GM21786 (cell line): ENCODE results near the gene TMEM51.

Experiments used
- ATAC-seq: cut with Tn5 transposase; IDR thresholded peaks from one replicate; pipeline ENCODE4 v1.9.1; 2021; ENCODE audit not compliant: unreplicated experiment

TMEM51 gene

GRCh38 chr1:15153184-15153841, at the start of gene TMEM51:
TMEM51 (plus strand) TSS chr1:15153747; CDS start chr1:15215088, 61,341 bp downstream.
- no peak for ATAC-seq

DNA sequence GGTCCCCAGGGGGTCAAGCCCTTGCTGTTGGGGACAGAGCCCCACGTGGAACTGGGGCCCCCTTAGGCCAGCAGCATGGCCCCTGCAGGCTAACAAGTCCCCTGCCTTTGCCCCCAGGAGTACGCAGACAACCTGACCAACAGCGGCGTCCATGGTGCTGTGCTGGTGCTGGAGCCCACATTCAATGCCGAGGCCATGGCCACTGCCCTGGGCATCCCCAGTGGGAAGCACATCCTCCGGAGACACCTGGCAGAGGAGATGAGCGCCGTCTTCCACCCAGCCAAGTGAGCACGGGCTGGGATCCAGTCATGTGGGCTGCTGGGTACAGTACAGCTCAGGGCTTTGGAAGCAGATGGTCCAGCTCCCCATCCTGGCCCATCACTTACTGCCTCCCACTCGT, 49.6 kb upstream of the TMEM51 start:
- no peak for ATAC-seq

- ATAC-seq = no peak
Measured at GRCh38 chr1:15104768-15105167, 48.8 kb upstream of the TMEM51 start.

- ATAC-seq = no peak
Measured at GRCh38 chr1:15106608-15107007, 46.9 kb upstream of the TMEM51 start.

GRCh38 chr1:15107058-15107687, 46.4 kb upstream of the TMEM51 start:
- ATAC-seq = no peak

- ATAC-seq = no peak
Measured at GRCh38 chr1:15107911-15108310, 45.6 kb upstream of the TMEM51 start.

DNA sequence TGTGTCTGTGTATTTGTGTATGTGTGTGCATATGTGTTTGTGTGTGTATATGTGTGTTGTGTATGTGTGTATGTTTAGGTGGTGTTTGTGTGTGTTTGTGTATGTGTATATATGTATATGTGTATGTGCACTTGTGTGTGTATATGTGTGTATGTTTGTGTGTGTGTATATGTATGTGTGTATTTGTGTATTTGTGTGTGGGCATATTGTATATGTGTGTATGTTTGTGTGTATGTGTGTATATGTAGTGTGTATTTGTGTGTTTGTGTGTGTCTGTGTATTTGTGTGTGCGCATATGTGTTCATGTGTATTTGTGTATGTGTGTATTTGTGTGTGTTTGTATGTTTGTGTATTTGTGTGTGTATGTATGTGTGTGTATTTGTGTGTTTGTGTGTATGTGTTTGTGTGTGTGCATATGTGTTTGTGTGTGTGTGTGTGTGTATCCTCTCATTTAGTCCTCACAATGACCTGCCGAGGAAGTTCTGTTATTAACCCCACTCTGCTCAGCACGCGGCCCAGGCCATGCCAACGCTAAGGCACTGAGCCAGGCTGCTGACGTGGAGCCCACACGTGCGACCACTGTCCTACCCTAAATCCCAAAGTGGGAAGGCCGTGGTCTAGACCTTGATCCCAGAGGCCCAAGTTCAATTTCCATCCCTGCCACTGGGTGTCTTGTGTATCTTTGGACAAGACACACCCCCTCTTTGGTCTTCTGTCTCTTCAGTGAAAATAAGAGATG, 43.2 kb upstream of the TMEM51 start:
- no peak for ATAC-seq

DNA sequence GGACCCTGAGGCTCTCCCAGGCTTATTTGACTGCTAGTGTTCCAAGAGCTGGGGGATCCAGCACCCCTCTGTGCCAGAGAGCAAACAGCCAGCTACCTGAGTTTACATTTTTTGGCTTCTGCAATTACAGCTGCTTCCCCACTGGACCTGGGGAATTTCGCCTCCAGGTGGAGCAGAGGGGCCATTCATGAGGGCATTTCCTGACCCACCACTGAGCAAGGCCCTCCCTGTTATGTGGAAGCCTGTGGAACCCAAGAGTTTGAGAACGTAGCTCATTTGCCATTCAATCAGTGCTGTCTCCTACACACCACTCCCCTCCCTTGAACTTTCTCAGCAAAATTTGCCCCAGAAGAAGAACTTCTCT, 42.7 kb upstream of the TMEM51 start:
- ATAC-seq = no peak

DNA sequence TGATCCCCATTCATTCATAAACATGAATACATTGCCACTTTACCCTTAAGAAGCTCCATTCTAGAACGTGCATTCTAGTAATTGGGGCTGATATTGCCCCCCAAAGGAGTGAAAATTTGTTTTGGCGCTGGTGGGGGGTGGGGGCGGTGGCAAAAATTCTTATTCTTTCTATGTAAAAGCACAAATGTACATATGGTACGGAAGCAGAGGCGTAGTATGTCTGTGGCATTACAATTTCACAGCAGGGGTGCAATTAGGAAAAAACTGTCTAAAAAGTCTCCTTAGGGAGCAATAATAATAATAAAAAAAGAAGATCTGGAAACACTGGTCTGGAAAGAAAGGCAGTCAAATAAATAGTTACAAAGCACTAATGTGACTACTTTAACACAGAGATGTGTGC, 40.4 kb upstream of the TMEM51 start:
- no peak for ATAC-seq

DNA sequence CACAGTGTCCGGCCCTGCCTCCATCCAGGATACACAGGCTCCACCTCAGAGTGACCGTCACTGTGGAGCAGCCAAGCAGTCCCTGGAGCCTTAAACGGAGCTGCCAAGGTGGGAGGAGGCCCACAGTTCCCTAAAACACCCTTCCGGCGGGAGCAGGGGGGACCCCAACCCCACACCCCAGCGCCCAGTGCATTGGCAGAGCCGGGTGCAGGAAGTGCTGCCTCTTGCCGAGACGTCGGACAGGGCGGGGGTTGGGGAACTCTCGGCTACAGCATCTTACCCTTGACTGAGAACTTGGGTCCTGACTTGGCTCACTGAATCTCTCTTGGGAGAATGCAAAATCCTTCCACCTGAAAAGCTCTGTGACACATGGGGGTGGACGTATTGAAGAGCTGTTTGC, 38.7 kb upstream of the TMEM51 start:
- ATAC-seq = no peak

GRCh38 chr1:15115542-15116330, 37.8 kb upstream of the TMEM51 start:
- ATAC-seq = no peak

- ATAC-seq = no peak
Measured at GRCh38 chr1:15116966-15117365, 36.6 kb upstream of the TMEM51 start.

DNA sequence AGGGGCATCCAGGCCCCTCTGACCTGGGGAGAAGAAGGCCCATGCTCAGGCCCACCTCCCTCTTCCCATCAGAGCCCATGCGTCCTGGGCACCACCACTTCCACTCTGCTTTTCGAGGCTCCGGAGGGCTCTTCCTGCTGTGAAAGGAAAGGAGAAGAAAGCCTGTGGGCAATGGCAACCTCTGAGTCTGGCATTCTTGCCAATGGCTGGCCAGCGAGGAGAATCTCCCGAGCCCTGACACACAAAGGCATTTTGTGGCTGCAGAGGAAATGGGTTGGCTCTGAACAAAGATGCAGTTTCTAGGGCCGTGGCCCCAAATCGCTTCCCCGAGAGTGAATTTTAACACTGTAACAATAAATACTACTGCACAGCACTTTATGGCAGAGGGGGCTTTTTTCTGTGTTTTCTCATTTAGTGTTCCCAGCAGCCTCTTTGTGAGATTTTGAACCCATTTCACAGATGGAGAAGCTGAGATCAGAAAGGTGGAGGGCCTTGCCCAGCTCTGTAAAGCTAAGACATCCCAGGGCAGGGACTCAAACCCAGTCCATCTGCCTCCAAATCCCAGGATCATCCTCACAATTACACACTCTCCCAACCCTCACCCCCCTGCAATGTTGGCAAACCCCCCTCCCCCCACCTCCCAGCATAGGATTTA, 35.7 kb upstream of the TMEM51 start:
- no peak for ATAC-seq

GRCh38 chr1:15118579-15118978, 35.0 kb upstream of the TMEM51 start:
- no peak for ATAC-seq

DNA sequence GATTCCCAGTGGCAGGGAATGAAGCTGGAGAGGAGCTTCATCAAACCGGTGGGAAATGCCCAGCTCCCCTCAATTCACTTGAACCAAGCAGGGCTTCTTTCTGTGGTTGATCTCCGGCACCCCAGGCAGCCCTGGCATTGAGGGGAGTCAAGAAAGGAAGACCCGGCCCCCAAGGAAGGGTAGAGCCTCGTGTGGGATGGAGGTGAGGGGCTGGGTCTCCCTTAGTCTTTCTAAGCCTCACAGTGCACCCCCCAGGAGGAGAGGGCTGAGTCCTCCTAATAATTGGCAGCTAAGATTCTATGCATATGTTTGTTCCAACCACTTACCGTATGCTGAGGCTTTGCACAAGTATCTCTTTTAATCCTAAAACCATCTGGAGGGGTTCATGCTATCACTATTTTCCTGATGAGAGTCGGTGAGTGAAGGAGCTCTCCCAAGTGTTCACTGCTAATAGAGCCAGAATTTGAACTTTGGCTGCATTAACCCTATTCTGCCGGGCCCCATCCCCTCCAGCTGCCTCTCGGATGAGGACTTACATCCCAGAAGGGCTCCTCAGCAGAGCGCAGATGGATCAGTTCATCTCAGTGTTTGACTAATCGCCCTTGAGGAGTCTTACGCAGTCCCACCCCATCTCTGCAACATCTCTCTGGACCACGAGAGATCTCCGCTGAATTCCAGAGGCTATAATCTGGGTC, 33.1 kb upstream of the TMEM51 start:
- no peak for ATAC-seq

DNA sequence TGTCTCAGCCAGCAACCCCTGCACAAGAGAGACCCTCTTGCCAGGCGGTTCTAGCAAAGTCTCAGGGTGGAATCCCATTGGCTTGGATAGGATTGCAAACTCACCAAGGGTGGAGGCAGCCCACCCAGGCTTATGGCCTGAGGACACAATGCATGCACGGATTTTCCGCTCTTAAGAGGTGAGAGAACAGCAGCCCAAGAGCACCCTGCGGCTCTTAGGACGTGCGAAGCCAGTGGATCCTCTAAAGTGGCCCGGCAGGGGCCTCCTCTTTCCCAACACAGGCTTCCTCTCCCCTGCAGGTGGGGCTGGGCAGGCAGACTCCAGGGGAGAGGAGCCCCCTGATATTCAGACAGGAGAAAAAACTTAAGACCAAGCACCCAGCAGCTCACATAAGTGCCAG, 31.2 kb upstream of the TMEM51 start:
- ATAC-seq = no peak

GRCh38 chr1:15123270-15123669, 30.3 kb upstream of the TMEM51 start:
- ATAC-seq = no peak

DNA sequence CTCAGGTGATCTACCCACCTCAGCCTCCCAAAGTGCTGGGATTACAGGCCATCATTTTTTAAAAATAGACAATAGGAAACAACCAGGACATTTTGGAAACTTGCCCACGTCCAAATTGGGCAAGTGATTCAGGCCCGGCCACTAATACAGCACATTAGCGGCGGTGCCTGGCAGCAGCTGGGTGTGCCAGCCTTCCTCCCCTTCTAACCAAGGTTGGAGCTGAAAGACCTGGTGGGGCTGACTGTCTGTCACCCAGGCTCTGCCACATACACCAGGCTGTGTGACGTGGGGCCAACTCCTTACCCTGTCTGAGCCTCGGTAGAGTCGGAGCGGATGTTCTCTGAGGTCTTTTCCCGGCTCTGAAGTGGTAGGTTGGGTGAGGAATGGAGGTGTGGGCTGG, 29.6 kb upstream of the TMEM51 start:
- ATAC-seq = no peak

DNA sequence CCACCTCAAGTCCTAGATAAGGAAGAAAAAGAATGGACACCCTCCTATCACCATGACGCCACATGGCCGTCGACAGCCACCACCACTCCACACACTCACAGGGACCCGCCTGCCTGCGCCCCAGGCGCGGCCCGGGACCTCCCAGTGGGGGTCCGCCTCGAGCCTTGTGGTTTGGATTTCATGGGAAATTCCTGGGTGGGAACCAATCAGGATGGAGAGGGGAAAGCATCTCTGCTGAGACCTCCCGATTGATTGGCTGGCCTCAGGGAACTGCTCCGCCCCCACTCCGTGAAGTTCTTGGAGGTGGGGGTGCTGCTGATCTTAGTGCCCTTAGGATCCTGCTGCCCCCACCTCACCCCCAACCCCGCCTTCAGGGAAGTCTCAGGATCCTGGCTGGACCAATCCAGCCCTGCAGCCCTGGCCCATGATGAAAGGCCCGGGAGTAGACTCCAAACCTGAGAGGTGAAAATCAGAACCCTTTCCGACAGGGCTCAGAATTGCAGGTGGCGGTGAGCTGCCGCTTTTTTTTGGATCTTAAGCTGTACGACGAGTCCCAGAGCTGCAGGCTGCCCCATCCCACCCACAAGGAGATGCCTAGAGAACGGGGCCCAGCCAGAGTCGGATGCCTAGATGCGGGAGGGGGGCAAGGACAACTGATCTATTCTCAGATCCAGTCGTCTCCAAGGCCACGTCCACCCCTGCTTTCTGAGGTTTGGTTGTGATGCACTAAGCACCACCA, 29.0 kb upstream of the TMEM51 start:
- no peak for ATAC-seq
